ENCODE measurements around the gene GPRC5A. TPM values are rescaled to one million over a fixed set of nuclear protein-coding genes. Genes with fewer than 3 reads are reported as not detected.

Gene GPRC5A
- total RNA-seq = 50.8 and 57.3 TPM in 2 replicates

DNA sequence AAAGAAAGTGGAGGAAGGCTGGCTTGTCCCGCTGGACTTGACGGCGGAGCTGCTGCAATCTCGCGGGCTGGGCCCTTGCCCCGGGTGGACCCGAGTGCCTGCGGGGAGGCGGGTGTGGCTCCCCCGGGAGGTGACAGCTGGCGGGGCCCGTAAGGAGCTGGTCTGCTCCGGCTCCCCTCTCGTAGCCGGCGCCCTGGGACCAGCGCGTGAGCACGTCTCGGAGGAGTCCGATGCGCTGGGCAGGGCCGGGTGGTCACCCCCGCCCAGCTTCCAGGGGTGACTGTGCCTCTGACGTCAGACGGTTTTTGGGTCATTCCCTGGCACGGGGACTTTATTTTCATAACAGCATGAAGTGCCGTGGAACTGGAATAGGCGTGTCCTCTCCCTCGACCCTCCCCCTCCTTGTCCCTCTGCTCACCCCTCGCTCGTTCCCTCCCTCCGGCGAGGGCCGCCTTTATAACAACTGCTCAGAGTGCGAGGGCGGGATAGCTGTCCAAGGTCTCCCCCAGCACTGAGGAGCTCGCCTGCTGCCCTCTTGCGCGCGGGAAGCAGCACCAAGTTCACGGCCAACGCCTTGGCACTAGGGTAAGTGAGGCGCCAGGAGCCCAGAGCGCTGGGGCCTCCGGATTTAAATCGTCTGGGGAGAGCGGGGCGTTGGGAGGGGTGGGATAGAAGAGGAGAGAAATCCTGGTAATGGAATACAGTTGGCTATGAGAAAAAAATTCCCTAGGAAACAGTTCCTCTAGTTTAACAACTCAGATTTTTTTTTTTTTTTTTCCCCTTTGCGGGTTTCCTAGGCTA, at the start of gene GPRC5A:
Gene GPRC5A (plus strand): TSS at position 483 of the 801 bp plus-strand sequence. CDS start 16,688 bp downstream, outside the sequence.

DNA sequence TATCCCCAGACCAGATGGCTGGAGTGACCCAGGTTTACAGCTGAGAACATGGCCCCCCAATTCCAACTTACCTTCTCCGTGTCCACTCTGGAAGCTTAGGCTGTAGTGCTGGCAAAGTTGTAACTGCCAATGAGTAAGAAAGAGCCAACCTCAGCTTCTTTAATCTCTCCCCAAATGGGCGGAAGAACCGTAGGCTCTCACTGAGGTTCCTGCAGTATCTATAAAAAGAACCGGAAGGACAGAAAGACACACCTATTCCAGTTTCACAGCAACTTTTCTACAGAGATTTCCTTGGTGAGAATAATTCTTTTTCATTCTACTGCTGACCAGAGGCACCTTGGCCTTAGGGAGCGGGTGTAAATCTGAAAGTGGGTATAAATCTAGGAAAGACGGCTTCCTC, 60.7 kb downstream of the GPRC5A start, which contains the start of gene GPRC5D:
Gene GPRC5D (minus strand): TSS at position 135 of the 400 bp plus-strand sequence. CDS start 1,786 bp downstream, outside the sequence.

Other genes with a start within 250 kb of the GPRC5A start
- 0.27 and 0.54 TPM in 2 replicates for gene GPR19, start 195.4 kb upstream of the GPRC5A start, total RNA-seq
- gene CDKN1B, start 174.2 kb upstream of the GPRC5A start, total RNA-seq = 19.5 and 26.8 TPM in 2 replicates
- gene APOLD1, start 105.9 kb upstream of the GPRC5A start, total RNA-seq = 52.4 and 53.7 TPM in 2 replicates
- gene DDX47, start 78.2 kb upstream of the GPRC5A start, total RNA-seq = 77.3 and 82.4 TPM in 2 replicates
- not detected in 2 replicates for gene GPRC5D, start 60.6 kb downstream of the GPRC5A start, total RNA-seq
- gene HEBP1, start 108.7 kb downstream of the GPRC5A start, total RNA-seq = 24.2 and 31.5 TPM in 2 replicates
- gene FAM234B, start 152.8 kb downstream of the GPRC5A start, total RNA-seq = 3.9 and 4.7 TPM in 2 replicates
- not detected in 2 replicates for gene GSG1, start 212.1 kb downstream of the GPRC5A start, total RNA-seq

Data from mammary microvascular endothelial cell (primary cell).